GM11168 (cell line): ENCODE measurements around the gene SCCPDH.
"Not testable (repeated sequence)": the region's sequence is repeated elsewhere in the genome, so short reads cannot be mapped to it uniquely, and the experiment has no call there.

ENCODE experiments used
- in situ Hi-C: fragments of 300-500 bp; cut with MboI; formaldehyde crosslinking; loops from one replicate; pipeline ENCODE4 v1.12.0; 2022; ENCODE audit warnings: low sequenced_read_pairs; ENCODE audit not compliant: unreplicated experiment

The SCCPDH gene

DNA sequence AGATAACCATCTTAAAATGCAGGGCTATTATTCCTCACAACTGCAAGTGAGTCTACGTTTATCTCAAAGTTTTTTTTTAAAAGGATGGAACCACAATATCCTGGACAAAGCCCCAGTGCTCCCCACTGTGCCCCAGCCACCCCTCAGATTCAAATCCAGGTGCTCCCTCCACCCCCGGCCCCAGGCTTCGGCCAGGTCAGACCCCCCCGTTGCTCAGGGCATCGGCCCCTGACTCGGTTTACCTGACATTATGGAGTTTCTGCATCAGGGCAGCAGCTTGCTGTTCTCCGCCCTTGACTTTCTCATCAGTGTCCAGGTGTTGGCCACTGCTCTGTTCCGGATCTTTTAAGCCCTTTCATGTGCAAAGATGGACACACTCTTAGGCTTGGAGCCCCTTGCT is 72.9 kb downstream of the SCCPDH start:
- in situ Hi-C loops, result no loop called here

GRCh38 chr1:246797597-246797996 is 73.4 kb downstream of the SCCPDH start:
- in situ Hi-C loops, result no loop called here

GRCh38 chr1:246798107-246798506 is 73.9 kb downstream of the SCCPDH start:
- in situ Hi-C loops, result no loop called here

GRCh38 chr1:246798606-246799496 is 74.6 kb downstream of the SCCPDH start:
- in situ Hi-C loops, result no loop called here

- in situ Hi-C loops, result no loop called here
Observed at GRCh38 chr1:246800356-246800755, 76.1 kb downstream of the SCCPDH start.

GRCh38 chr1:246800756-246801155 is 76.5 kb downstream of the SCCPDH start:
- in situ Hi-C loops, result no loop called here

DNA sequence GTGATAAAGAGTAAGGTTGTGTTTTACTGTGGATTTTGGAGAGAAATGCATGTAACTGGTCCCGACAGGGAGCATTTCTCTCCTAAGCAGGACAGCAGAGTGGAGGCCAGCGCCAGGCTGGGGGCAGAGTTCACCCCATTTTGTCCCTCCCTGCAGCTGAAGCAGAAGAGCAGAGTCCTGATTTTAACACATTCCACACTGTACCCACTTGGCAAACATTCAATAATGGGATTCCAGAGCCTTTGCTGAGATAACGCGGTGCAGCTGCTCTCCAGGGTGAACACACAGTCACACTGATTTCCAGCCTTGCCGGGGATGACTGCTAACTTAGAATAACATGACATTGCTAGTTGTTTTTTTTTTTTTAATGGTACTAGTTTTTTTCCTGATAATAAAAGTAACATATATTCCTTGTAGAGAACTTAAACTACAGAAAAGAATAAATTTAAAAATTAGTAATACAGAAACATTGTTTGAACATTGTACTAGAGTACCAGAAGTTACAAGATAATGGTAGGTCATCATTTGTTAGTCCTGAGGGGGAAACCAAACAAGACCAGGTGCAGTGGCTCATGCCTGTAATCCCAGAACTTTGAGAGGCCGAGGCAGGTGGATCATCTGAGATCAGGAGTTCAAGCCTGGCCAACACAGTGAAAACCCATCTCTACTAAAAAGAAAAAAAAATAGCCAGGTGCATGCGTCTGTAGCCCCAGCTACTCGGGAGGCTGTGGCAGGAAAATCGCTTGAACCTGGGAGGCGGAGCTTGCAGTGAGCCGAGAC is 77.2 kb downstream of the SCCPDH start:
- in situ Hi-C loops, result no loop called here

- in situ Hi-C loops, result no loop called here
Observed at GRCh38 chr1:246803373-246803772, 79.2 kb downstream of the SCCPDH start.

DNA sequence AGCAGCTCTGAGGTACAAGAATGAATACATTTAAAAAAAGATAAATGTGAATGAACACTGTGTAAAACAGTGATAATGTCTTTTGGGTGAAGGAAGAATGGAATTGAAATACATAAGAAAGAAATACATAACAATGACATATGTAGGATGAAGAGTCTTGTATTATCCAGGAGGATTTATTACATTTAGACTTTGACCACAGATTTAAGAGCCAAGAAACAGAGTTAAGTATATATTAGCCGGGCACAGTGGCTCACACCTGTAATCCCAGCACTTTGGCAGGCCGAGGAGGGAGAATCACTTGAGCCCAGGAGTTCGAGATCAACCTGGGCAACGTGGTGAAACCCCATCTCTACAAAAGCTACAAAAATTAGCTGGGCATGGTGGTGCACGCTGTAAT is 79.7 kb downstream of the SCCPDH start:
- in situ Hi-C loops, result no loop called here

GRCh38 chr1:246805135-246805716 is 81.0 kb downstream of the SCCPDH start:
- in situ Hi-C loops, result no loop called here

GRCh38 chr1:246809473-246809872 is 85.3 kb downstream of the SCCPDH start:
- in situ Hi-C loops, result no loop called here

DNA sequence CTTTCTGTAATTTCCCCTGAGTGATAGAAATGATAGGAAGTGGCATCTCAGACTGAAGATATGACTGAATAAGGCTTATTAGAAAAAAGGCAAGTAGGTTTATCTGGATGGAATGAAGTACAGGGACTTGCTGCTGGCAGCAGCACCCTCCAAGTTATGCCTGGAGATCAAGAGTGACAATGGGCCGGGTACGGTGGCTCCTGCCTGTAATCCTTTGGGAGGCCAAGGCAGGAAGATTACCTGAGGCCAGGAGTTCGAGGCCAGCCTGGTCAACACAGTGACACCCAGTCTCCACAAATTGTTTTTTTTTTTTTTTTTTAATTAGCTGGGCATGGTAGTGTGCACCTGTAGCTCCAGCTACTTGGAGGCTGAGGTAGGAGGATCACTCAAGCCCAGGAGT is 87.8 kb downstream of the SCCPDH start:
- in situ Hi-C loops, result no loop called here

DNA sequence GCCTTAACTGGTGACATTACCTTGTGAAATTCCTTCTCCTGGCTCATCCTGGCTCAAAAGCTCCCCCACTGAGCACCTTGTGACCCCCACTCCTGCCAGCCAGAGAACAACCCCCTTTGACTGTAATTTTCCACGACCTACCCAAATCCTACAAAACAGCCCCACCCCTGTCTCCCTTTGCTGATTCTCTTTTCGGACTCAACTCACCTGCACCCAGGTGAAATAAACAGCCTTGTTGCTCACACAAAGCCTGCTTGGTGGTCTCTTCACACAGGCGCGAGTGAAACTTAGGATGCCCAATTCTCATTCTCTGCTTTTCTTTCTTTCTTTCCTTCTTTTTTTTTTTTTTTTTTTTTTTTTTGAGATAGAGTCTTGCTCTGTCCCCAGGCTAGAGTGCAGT is 89.1 kb downstream of the SCCPDH start:
- in situ Hi-C loops, result not testable (repeated sequence)

DNA sequence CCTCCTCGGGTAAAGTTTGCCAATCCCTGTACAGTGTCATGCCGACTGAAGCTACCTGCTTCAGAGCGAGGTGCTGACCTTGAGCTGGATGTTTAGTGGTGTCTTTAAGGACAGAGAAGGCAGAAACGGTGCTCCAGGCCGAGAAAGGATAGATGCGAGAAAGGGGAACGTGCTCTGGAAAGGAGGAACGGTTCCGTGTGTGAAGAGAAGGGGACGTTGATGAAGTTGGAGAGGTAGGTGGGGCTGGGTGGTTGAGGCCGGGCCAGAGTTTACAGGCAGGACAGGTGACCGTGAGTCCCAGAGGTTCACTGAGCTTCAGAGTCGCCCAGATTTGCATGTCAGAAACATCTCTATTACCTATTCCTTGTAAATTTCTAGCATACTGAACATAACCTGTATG is 90.7 kb downstream of the SCCPDH start:
- in situ Hi-C loops, result no loop called here

DNA sequence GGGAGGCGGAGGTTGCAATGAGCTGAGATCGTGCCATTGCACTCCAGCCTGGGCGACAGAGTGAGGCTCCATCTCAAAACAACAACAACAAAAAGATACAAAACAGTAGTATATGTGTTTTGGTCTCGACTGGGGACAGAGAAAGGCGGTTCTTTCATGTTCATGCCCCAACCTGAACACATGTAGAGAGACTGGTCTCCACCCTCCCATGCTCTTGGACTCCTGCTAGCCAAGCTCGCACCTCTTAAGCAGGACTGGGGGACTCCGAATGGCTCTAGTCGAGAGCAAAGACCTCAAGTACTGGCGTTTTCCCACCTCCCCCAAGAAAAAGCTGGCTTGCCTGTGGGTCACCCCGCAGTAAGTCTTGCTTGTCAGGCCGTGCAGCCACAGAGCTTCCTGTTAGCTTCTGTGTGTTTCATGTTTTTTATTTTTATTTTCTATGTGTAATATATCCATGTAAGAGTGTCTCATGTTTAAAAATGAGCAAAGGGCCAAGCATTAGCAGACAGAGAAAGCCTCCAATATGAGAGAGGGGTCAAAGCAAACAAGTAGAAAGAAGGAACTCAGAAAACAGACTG is 91.6 kb downstream of the SCCPDH start:
- in situ Hi-C loops, result no loop called here
